Skeletal muscle tissue (tissue), 4 donors: ENCODE measurements around the gene SLC35B1. TPM values are rescaled to one million over a fixed set of nuclear protein-coding genes. Genes with fewer than 3 reads are reported as not detected.
A peak's percentile ranks its signal among the peaks of the same experiment; 100 is the strongest.
"Not testable (repeated sequence)": the region's sequence is repeated elsewhere in the genome, so short reads cannot be mapped to it uniquely, and the experiment has no call there.

Source experiments
- H3K27ac ChIP-seq: one replicate; pipeline ENCODE4 v1.7.0; 2013; ENCODE audit warnings: mild to moderate bottlenecking, low read depth, low read length, inconsistent platforms
- H3K27me3 ChIP-seq, 3 donors: one replicate each; pipeline ENCODE4 v1.7.0; 2013; ENCODE audit warnings: low read length in 3 of 3; ENCODE audit not compliant: control insufficient read depth in 3 of 3, insufficient read depth in 3 of 3
- H3K36me3 ChIP-seq, 3 donors: one replicate each; pipeline ENCODE4 v1.7.0; 2013; ENCODE audit warnings: low read length in 3 of 3; ENCODE audit not compliant: control insufficient read depth in 3 of 3, insufficient read depth in 3 of 3
- H3K4me1 ChIP-seq, 3 donors: one replicate each; pipeline ENCODE4 v1.7.0; 2013; ENCODE audit warnings: low read length in 3 of 3, mild to moderate bottlenecking in 3 of 3; ENCODE audit not compliant: control insufficient read depth in 3 of 3, insufficient read depth in 3 of 3
- H3K4me3 ChIP-seq, 3 donors: one replicate each; pipeline ENCODE4 v1.7.0; 2013; ENCODE audit warnings: low read length in 3 of 3
- H3K9ac ChIP-seq, 3 donors: one replicate each; pipeline ENCODE4 v1.7.0; 2013; ENCODE audit warnings: low read length in 3 of 3, mild to moderate bottlenecking in 3 of 3, moderate library complexity in 2 of 3, low read depth in 1 of 3
- H3K9me3 ChIP-seq, 3 donors: one replicate each; pipeline ENCODE4 v1.7.0; 2013; ENCODE audit warnings: low read length in 3 of 3; ENCODE audit not compliant: control insufficient read depth in 3 of 3
- total RNA-seq: library from RNA; depleted of rRNA; stranded (reverse); fragments of >200 nt; gene quantifications from one replicate; pipeline ENCODE4 v1.2.3, GENCODE V29; 2014
- donor health status: Osteomylitis.

SLC35B1 gene
- total RNA-seq, 1 donor from 2014 or later: 48.0 TPM

- peaks cover 22 to 28% (median 24%) of the 10 kb centered on the region in 3 donors for H3K4me1 ChIP-seq
- H3K9ac ChIP-seq: peak overlapping the region; percentile 63 to 91 (median 84)
- H3K27ac ChIP-seq: peak overlapping the region; percentile 100
- H3K9me3 ChIP-seq: no peaks in the 10 kb centered on the region
- H3K4me3 ChIP-seq: peak overlapping the region; percentile 78 to 86 (median 79)
- peaks cover 0 to 10% (median 2%) of the 10 kb centered on the region in 3 donors for H3K36me3 ChIP-seq
- H3K27me3 ChIP-seq: no peaks in the 10 kb centered on the region
Measured at GRCh38 chr17:49676276-49676868, 31.4 kb downstream of the SLC35B1 start.

DNA sequence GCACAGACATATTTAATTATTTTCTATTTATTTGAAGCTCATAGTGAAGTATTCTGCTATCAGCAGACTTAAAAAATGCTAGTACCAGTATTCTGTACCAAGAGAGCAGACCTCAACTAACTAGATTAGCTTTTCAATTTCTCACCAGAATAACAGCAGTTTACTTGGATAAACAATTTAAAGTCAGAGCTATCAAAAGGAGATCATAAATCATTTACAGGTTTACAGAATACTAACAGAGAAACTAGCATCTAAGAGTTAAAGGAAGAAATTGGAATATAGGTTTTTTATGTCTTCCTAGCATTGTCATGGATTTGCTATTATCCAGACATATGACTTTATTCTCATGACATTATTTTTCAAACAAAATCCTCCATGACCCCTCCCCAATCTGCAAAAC, 33.3 kb downstream of the SLC35B1 start:
- Histone ChIP-seq H3K27ac (no peak overlapping the region), H3K4me1 (peaks cover 27 to 31% (median 30%) of the 10 kb centered on the region in 3 donors), H3K9me3 (no peaks in the 10 kb centered on the region), H3K27me3 (no peaks in the 10 kb centered on the region), H3K36me3 (peaks cover 0 to 10% (median 2%) of the 10 kb centered on the region in 3 donors), H3K9ac (peak overlapping the region in 1 of 3 donors; percentile 19), H3K4me3 (no peak overlapping the region)

GRCh38 chr17:49673679-49674078, 34.1 kb downstream of the SLC35B1 start:
- H3K9me3 ChIP-seq, H3K9ac ChIP-seq, H3K4me3 ChIP-seq, H3K27me3 ChIP-seq, H3K27ac ChIP-seq, H3K36me3 ChIP-seq: not testable (repeated sequence)
- peaks cover 27 to 31% (median 30%) of the 10 kb centered on the region in 3 donors for H3K4me1 ChIP-seq

DNA sequence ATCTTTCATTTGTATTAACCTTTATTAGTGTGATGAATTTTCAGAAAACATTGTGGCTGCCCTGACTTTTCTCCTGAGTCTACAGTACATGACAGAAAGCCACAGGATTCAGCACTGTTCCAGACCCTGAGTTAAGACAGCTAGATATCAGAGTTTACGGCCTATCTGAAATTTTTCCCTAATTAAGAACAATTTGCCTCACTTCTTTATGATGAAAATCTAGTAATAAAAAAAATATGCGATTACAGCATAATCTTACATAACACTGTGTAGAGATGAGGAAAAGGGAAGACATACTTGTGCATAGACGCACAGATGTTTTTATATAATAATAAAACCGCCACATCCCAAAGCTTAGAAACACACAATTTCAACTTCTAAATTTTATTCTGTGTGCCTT, 37.1 kb downstream of the SLC35B1 start:
- Histone ChIP-seq H3K27me3 (no peaks in the 10 kb centered on the region), H3K4me1 (peaks cover 11 to 17% (median 15%) of the 10 kb centered on the region in 3 donors), H3K36me3 (peaks cover 0 to 13% (median 4%) of the 10 kb centered on the region in 3 donors), H3K27ac (peak overlapping the region; percentile 48), H3K9ac (peak overlapping the region in 1 of 3 donors; percentile 39), H3K9me3 (no peaks in the 10 kb centered on the region), H3K4me3 (no peak overlapping the region)

GRCh38 chr17:49670002-49670401, 37.8 kb downstream of the SLC35B1 start:
- peak overlapping the region; percentile 48 for H3K27ac ChIP-seq
- no peak overlapping the region for H3K4me3 ChIP-seq
- no peaks in the 10 kb centered on the region for H3K9me3 ChIP-seq
- peaks cover 0 to 9% (median 4%) of the 10 kb centered on the region in 3 donors for H3K36me3 ChIP-seq
- no peaks in the 10 kb centered on the region for H3K27me3 ChIP-seq
- peak overlapping the region in 1 of 3 donors; percentile 39 for H3K9ac ChIP-seq
- peaks cover 6 to 11% (median 8%) of the 10 kb centered on the region in 3 donors for H3K4me1 ChIP-seq

DNA sequence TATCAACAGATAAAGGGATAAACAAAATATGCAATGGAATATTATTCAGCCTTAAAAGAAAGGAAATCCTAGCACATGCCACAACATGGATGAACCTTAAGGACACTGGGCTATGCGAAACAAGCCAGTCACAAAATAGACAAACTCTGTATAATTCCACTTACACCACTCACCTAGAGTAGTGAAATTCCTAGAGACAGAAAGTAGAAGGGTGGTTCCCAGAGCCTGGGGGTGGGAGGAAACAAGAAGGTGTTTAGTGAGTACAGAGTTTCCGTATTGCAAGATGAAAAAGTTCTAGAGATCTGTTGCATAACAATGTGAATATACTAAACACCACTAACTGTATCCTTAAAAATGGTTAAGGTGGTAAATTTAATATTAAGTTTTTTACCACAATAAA, 39.9 kb downstream of the SLC35B1 start:
- peaks cover 8 to 15% (median 13%) of the 10 kb centered on the region in 3 donors for H3K4me1 ChIP-seq
- peaks cover 0 to 6% (median 5%) of the 10 kb centered on the region in 3 donors for H3K36me3 ChIP-seq
- no peak overlapping the region for H3K4me3 ChIP-seq
- H3K9ac ChIP-seq: no peak overlapping the region
- H3K27ac ChIP-seq: no peak overlapping the region
- H3K27me3 ChIP-seq: no peaks in the 10 kb centered on the region
- H3K9me3 ChIP-seq: no peaks in the 10 kb centered on the region

GRCh38 chr17:49664706-49665211, 43.0 kb downstream of the SLC35B1 start:
- Histone ChIP-seq H3K4me1 (peaks cover 11 to 21% (median 16%) of the 10 kb centered on the region in 3 donors), H3K27ac (no peak overlapping the region), H3K36me3 (peaks cover 0 to 7% (median 5%) of the 10 kb centered on the region in 3 donors), H3K9me3 (no peaks in the 10 kb centered on the region), H3K4me3 (no peak overlapping the region), H3K27me3 (no peaks in the 10 kb centered on the region), H3K9ac (peak overlapping the region in 2 of 3 donors; percentile 20 to 33)

- H3K4me1 ChIP-seq: peaks cover 15 to 24% (median 21%) of the 10 kb centered on the region in 3 donors
- peaks cover 0 to 4% (median 4%) of the 10 kb centered on the region in 3 donors for H3K36me3 ChIP-seq
Measured at GRCh38 chr17:49659661-49660382, 47.9 kb downstream of the SLC35B1 start.

DNA sequence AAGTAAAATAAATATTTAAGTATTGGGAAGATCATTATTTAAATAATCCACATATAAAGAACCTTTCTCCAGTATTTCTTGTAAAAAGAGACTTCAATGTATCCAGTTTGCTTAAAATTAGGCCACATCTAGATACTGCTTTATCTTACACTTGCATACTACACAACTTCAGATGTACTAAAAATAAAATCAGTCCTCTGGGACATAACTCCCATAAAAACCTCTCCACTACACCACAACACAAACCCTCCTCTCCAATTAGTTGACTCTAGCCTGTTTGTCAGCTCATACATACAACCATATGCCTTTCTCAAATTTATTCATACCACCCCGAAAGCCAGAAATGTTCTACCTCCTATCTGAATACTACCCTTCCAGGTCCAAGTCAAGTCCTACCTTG, 51.5 kb downstream of the SLC35B1 start:
- no peak overlapping the region for H3K4me3 ChIP-seq
- H3K9ac ChIP-seq: no peak overlapping the region
- H3K4me1 ChIP-seq: peaks cover 10 to 18% (median 11%) of the 10 kb centered on the region in 3 donors
- peaks cover 0 to 1% (median 0%) of the 10 kb centered on the region in 3 donors for H3K36me3 ChIP-seq
- H3K27ac ChIP-seq: no peak overlapping the region
- no peaks in the 10 kb centered on the region for H3K27me3 ChIP-seq
- no peaks in the 10 kb centered on the region for H3K9me3 ChIP-seq

More at GRCh38 chr17:49659661-49660382, 47.9 kb downstream of the SLC35B1 start:
- no peak overlapping the region for H3K27ac ChIP-seq
- no peaks in the 10 kb centered on the region for H3K9me3 ChIP-seq
- no peaks in the 10 kb centered on the region for H3K27me3 ChIP-seq
- no peak overlapping the region for H3K4me3 ChIP-seq
- H3K9ac ChIP-seq: no peak overlapping the region
